GM19463 (cell line): ENCODE results near the gene SIRT5.
A peak's percentile ranks its signal among the peaks of the same experiment; 100 is the strongest.

Source experiments
- ATAC-seq: cut with Tn5 transposase; IDR thresholded peaks from one replicate; pipeline ENCODE4 v1.9.1; 2021; ENCODE audit warnings: mild to moderate bottlenecking, moderate library complexity; ENCODE audit not compliant: unreplicated experiment

The SIRT5 gene

DNA sequence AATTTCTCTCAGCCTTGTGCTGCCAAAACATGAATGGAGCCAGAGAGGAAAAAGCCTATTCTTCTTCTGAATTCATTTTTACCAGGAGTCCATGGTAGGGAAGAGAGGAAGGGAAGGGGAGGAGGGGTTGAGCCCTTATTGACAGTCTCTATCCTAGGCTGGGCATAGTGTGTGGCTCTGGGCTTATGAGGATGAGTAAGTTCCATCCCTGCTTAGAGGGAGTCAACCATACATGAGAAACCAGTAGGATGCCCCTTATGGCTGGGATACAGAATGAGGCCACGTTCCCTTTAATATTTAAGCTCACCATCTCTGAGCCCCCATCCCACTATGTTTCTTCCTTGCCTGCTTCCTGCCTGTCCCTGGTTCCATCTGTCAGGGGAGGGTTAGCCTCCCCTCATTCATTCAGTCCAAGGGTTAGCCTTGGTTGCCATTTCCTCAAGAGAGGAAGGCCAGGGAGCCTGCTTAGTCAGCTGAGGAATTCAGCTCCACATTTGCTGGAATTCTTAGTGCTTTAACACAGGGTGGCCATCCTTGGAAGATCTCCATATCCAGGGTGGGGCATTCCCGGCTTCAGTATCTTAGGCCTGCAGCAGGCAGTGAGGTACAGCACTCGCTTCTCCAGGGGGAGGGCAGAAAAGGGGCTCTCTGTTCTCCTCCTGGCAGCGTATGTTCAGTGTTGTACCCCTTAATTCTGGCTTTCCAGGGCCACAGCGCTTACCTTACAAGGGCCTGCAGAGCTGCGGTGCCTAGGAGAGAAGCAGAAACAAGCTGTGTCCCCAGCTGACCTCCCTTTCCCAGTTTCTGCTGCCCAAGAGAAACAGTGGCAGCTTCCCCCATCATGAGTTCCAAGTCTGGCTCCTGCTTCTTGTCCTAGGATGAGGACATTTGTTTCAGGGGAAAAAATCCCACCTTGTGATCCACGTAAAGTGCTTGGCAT is 12.5 kb downstream of the SIRT5 start:
- ATAC-seq: no peak

GRCh38 chr6:13589801-13590200 is 15.4 kb downstream of the SIRT5 start:
- no peak for ATAC-seq

DNA sequence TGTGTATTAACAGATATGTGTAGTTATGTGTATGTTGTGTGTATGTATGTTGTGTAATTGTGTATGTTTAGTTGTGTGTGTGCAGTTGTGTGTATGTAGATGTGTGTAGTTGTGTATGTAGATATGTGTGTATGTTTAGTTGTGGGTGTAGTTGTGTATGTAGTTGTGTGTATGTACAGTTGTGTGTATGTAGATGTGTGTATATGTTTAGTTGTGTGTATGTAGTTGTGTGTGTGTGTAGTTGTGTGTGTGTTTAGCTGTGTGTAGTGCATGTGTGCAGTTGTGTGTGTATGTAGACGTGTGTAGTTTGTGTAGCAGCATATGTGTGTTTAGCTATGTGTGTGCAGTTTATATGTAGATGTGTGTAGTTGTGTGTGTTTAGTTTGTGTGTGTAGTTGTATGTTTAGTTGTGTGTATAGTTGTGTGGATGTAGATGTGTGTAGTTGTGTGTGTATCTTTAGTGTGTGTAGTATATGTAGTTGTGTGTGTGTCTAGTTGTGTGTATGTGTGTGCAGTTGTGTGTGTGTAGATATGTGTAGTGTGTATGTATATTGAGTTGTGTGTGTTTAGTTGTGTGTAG is 16.3 kb downstream of the SIRT5 start:
- no peak for ATAC-seq

GRCh38 chr6:13591205-13591921 is 17.0 kb downstream of the SIRT5 start:
- ATAC-seq: no peak

GRCh38 chr6:13593103-13593502 is 18.7 kb downstream of the SIRT5 start:
- ATAC-seq: no peak

DNA sequence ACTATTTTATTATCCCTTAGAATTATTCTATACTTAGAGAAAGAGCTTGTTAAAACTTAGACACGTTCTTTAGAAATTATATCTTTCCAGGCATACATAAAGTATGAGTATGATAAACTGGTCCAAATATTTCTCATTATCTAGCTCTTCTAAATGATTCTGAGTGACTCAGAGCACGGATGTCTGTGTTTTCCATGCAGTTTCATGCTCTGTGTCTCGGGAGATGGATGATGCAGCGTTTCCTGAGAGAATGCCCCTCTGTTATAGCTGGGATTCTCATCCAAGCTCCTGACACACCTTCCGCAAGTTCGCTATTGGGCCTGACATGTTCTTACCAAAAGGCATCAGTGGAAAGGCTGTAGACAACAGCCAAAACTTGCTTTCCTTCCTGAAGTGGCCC is 19.3 kb downstream of the SIRT5 start:
- ATAC-seq: no peak

DNA sequence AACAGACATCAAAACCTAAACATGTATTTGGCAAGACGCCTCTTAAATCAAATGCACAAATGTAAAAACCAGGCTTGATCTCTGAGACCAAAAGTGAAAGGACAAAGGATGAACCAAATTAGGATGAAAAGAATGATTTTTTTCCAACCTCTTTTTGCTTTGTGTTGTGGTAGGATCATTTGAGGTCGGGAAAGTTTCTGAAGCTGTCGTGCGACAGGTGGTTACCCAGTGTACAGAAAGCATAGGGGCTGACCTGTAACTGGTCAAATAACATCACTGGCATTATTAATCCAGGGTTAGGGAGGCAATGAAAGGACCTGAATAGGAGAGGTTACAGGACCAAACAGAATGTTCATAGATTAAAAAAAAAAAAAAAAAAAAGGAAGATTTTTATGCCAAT is 22.7 kb downstream of the SIRT5 start:
- no peak for ATAC-seq

GRCh38 chr6:13600036-13600435 is 25.6 kb downstream of the SIRT5 start:
- no peak for ATAC-seq

GRCh38 chr6:13604135-13604534 is 29.7 kb downstream of the SIRT5 start:
- ATAC-seq: no peak

- no peak for ATAC-seq
Observed at GRCh38 chr6:13604546-13605416, 30.4 kb downstream of the SIRT5 start.

- no peak for ATAC-seq
Observed at GRCh38 chr6:13605634-13606033, 31.2 kb downstream of the SIRT5 start.

GRCh38 chr6:13611715-13612114 is 37.3 kb downstream of the SIRT5 start:
- ATAC-seq: no peak

GRCh38 chr6:13613029-13613594 is 38.7 kb downstream of the SIRT5 start:
- no peak for ATAC-seq

DNA sequence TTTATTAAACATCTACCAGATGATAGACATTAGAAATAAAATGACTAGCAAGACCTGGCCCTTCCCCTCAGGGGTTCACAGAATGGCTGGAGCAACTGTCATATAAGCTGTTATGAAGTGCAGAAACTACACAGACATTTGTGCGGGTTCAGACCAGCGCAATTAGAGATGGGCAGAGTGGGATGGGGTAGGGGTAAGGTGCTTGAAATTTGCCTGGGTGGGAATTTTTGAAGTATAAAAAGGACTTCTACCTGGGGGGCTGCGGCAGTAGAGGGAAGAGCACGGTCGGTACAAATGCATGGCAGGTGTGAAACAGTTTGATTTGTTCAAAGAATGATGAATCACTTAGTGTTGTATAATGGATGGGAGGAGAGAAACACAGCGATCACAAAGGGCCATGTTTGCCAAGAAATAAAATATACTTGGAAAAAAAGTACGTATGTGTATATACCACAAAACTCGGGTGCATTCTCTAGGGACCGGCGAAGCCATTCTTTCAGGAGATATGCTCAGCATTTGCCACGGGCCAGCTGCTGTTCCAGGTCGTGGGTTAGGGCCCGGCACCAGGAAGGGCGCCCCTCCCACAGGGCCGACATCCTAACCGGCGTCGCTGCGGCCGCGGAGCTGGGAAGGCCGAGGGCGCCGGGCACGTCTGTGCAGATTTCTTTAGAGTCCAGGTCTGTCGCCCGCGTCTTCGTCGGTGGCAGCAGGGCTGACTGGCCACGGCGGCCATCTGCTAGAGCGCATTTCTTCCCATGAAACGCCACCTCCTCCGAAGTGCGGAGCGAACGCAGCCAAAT is 39.9 kb downstream of the SIRT5 start:
- ATAC-seq: peak; percentile 15

- ATAC-seq: peak; percentile 91
Observed at GRCh38 chr6:13614926-13615791, 40.8 kb downstream of the SIRT5 start, which contains the start of gene NOL7. NOL7 (plus strand) TSS chr6:13615335; CDS start chr6:13615359, 24 bp downstream.

DNA sequence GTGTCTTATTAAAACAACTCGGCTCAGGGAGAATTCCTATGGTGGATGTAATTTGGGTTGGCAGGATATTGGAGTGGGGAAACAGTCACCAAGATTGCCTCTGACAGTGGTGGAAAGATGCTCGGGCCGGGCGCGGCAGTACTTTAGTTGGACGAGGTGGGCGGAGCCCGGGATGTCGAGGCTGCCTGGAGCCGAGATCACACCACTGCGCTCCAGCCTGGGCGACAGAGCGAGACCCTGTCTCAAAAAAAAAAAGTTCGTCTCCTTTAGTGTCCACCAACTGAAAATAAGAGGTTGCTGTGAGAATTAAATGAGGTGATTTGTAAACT is 41.4 kb downstream of the SIRT5 start:
- no peak for ATAC-seq

GRCh38 chr6:13617066-13617465 is 42.7 kb downstream of the SIRT5 start:
- no peak for ATAC-seq

- ATAC-seq: no peak
Observed at GRCh38 chr6:13624871-13625288, 50.5 kb downstream of the SIRT5 start.
